H1 (cell line): ENCODE results near the gene ALG9. TPM values are rescaled to one million over a fixed set of nuclear protein-coding genes. Genes with fewer than 3 reads are reported as not detected.

Experiments used
- CBX5 ChIP-seq: fragments of 300-800, 300-1000 bp; sonication (generic); IDR thresholded peaks from 2 replicates; pipeline ENCODE4 v1.7.1; 2016; ENCODE audit warnings: antibody characterized with exemption, low read length, low read depth
- CEBPB ChIP-seq: IDR thresholded peaks from 2 replicates; pipeline ENCODE4 v1.6.1; 2012; ENCODE audit warnings: low read depth, low read length
- PHF8 ChIP-seq: fragments of 200-600 bp; sonication (generic); conservative IDR thresholded peaks from 2 replicates; pipeline ENCODE4 v1.7.1; 2012; ENCODE audit warnings: low read depth, mild to moderate bottlenecking, inconsistent platforms, low read length, moderate library complexity
- POLR2AphosphoS5 ChIP-seq: IDR thresholded peaks from 2 replicates; pipeline ENCODE4 v1.6.1; 2011; ENCODE audit warnings: low read depth, low read length
- TBP ChIP-seq: IDR thresholded peaks from 2 replicates; pipeline ENCODE4 v1.6.1; 2011; ENCODE audit warnings: low read depth, low read length, improper control_type of control experiment
- polyA plus RNA-seq, 7 experiments: library from polyadenylated mRNA; depleted of rRNA in 3 of 7; stranded (reverse) in 5 of 7; unstranded in 2 of 7; fragments of >200 nt in 5 of 7; fragments of 200-250 nt in 2 of 7; gene quantifications; 1 replicate in 5 of 7; 2 replicates in 1 of 7; 4 replicates in 1 of 7; pipeline versions ENCODE4 v1.2.1 to v1.2.3, GENCODE V29; 2011 to 2013; ENCODE audit warnings: missing spikeins in 2 of 7, mixed read lengths in 2 of 7
- total RNA-seq: library from RNA; stranded (reverse); fragmentation: NEBNext Ultra II Directional; extraction: Animal tissue kit (Norgen Biotek cat#: 25700); gene quantifications from 2 replicates; pipeline ENCODE4 v1.2.1, GENCODE V29; 2021
- TF ChIP-seq, protein P1 (sequence below): fragments of 300-600 bp; sonication (generic); IDR thresholded peaks from 2 replicates; pipeline ENCODE4 v1.7.1; 2012; ENCODE audit warnings: low read length, moderate library complexity, mild to moderate bottlenecking, inconsistent platforms; ENCODE audit not compliant: insufficient replicate concordance
- TF ChIP-seq, protein P2 (sequence below): IDR thresholded peaks from 2 replicates; pipeline ENCODE4 v1.6.1; 2012; ENCODE audit warnings: inconsistent platforms
- TF ChIP-seq, protein P3 (sequence below), 3 experiments: IDR thresholded peaks; 1 replicate in 2 of 3; 2 replicates in 1 of 3; pipeline versions ENCODE4 v1.5.1 to v1.6.1; 2011; ENCODE audit warnings: low read length in 3 of 3, mild to moderate bottlenecking in 3 of 3, inconsistent platforms in 2 of 3, low read depth in 1 of 3, moderate library complexity in 1 of 3; ENCODE audit not compliant: insufficient read depth in 1 of 3; ENCODE audit errors: control extremely low read depth in 1 of 3
- TF ChIP-seq, protein P4 (sequence below): IDR thresholded peaks from 2 replicates; pipeline ENCODE4 v1.6.1; 2012; ENCODE audit warnings: inconsistent platforms

ALG9 gene
- total and polyA plus RNA-seq, 2 of the 8 experiments (the other 6 are each of a cell fraction or from before 2014, with no cell fraction given): 23.5 to 24.5 TPM

DNA sequence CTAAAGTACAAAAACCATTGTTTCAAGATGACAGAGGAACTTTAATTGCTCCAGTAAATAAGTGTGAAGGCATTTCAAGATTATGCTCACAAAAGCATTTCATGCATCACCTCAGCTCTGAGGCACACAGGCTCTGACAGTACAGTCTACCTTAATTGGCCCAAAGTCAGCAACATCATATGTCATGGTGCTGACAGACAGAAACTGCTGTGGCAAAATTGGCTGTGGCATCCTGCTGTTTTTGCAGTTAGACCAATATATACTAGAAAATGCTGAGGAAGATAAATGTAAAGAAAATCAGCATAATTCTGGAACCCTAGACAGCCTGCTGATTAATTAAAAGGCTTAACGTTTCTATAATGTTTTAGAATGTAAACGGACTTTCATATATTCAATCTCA lies 70.2 kb downstream of the ALG9 start (continued):
- TF ChIP-seq, protein P1, sequence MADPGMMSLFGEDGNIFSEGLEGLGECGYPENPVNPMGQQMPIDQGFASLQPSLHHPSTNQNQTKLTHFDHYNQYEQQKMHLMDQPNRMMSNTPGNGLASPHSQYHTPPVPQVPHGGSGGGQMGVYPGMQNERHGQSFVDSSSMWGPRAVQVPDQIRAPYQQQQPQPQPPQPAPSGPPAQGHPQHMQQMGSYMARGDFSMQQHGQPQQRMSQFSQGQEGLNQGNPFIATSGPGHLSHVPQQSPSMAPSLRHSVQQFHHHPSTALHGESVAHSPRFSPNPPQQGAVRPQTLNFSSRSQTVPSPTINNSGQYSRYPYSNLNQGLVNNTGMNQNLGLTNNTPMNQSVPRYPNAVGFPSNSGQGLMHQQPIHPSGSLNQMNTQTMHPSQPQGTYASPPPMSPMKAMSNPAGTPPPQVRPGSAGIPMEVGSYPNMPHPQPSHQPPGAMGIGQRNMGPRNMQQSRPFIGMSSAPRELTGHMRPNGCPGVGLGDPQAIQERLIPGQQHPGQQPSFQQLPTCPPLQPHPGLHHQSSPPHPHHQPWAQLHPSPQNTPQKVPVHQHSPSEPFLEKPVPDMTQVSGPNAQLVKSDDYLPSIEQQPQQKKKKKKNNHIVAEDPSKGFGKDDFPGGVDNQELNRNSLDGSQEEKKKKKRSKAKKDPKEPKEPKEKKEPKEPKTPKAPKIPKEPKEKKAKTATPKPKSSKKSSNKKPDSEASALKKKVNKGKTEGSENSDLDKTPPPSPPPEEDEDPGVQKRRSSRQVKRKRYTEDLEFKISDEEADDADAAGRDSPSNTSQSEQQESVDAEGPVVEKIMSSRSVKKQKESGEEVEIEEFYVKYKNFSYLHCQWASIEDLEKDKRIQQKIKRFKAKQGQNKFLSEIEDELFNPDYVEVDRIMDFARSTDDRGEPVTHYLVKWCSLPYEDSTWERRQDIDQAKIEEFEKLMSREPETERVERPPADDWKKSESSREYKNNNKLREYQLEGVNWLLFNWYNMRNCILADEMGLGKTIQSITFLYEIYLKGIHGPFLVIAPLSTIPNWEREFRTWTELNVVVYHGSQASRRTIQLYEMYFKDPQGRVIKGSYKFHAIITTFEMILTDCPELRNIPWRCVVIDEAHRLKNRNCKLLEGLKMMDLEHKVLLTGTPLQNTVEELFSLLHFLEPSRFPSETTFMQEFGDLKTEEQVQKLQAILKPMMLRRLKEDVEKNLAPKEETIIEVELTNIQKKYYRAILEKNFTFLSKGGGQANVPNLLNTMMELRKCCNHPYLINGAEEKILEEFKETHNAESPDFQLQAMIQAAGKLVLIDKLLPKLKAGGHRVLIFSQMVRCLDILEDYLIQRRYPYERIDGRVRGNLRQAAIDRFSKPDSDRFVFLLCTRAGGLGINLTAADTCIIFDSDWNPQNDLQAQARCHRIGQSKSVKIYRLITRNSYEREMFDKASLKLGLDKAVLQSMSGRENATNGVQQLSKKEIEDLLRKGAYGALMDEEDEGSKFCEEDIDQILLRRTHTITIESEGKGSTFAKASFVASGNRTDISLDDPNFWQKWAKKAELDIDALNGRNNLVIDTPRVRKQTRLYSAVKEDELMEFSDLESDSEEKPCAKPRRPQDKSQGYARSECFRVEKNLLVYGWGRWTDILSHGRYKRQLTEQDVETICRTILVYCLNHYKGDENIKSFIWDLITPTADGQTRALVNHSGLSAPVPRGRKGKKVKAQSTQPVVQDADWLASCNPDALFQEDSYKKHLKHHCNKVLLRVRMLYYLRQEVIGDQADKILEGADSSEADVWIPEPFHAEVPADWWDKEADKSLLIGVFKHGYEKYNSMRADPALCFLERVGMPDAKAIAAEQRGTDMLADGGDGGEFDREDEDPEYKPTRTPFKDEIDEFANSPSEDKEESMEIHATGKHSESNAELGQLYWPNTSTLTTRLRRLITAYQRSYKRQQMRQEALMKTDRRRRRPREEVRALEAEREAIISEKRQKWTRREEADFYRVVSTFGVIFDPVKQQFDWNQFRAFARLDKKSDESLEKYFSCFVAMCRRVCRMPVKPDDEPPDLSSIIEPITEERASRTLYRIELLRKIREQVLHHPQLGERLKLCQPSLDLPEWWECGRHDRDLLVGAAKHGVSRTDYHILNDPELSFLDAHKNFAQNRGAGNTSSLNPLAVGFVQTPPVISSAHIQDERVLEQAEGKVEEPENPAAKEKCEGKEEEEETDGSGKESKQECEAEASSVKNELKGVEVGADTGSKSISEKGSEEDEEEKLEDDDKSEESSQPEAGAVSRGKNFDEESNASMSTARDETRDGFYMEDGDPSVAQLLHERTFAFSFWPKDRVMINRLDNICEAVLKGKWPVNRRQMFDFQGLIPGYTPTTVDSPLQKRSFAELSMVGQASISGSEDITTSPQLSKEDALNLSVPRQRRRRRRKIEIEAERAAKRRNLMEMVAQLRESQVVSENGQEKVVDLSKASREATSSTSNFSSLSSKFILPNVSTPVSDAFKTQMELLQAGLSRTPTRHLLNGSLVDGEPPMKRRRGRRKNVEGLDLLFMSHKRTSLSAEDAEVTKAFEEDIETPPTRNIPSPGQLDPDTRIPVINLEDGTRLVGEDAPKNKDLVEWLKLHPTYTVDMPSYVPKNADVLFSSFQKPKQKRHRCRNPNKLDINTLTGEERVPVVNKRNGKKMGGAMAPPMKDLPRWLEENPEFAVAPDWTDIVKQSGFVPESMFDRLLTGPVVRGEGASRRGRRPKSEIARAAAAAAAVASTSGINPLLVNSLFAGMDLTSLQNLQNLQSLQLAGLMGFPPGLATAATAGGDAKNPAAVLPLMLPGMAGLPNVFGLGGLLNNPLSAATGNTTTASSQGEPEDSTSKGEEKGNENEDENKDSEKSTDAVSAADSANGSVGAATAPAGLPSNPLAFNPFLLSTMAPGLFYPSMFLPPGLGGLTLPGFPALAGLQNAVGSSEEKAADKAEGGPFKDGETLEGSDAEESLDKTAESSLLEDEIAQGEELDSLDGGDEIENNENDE: no peak
- TF ChIP-seq CBX5 (no peak), TBP (no peak), POLR2AphosphoS5 (no peak), CEBPB (no peak), PHF8 (no peak)
- TF ChIP-seq, protein P2, sequence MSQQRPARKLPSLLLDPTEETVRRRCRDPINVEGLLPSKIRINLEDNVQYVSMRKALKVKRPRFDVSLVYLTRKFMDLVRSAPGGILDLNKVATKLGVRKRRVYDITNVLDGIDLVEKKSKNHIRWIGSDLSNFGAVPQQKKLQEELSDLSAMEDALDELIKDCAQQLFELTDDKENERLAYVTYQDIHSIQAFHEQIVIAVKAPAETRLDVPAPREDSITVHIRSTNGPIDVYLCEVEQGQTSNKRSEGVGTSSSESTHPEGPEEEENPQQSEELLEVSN: no peak
- TF ChIP-seq, protein P3, sequence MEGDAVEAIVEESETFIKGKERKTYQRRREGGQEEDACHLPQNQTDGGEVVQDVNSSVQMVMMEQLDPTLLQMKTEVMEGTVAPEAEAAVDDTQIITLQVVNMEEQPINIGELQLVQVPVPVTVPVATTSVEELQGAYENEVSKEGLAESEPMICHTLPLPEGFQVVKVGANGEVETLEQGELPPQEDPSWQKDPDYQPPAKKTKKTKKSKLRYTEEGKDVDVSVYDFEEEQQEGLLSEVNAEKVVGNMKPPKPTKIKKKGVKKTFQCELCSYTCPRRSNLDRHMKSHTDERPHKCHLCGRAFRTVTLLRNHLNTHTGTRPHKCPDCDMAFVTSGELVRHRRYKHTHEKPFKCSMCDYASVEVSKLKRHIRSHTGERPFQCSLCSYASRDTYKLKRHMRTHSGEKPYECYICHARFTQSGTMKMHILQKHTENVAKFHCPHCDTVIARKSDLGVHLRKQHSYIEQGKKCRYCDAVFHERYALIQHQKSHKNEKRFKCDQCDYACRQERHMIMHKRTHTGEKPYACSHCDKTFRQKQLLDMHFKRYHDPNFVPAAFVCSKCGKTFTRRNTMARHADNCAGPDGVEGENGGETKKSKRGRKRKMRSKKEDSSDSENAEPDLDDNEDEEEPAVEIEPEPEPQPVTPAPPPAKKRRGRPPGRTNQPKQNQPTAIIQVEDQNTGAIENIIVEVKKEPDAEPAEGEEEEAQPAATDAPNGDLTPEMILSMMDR (IDR thresholded peaks at IDR 0.05; ENCODE audit: control extremely low read depth in 1 of 3, insufficient read depth in 1 of 3, low read depth in 1 of 3, low read length in 3 of 3): no peak
- TF ChIP-seq, protein P4, sequence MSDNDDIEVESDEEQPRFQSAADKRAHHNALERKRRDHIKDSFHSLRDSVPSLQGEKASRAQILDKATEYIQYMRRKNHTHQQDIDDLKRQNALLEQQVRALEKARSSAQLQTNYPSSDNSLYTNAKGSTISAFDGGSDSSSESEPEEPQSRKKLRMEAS: no peak
